OCI-LY1 (cell line): ENCODE measurements around the gene MRPL38.

ENCODE experiments used
- CTCF ChIP-seq: fragments of 200-600 bp; sonication (generic), shearing (Covaris generic); IDR thresholded peaks from 2 replicates; pipeline ENCODE4 v1.5.1; 2017; ENCODE audit warnings: mild to moderate bottlenecking, antibody characterized with exemption, low read length, moderate library complexity, mixed read lengths
- EZH2 ChIP-seq: fragments of 200-600 bp; sonication (generic), shearing (Covaris generic); IDR thresholded peaks from 2 replicates; pipeline ENCODE4 v1.8.0; 2017; ENCODE audit warnings: borderline replicate concordance, mixed run types, mild to moderate bottlenecking, antibody characterized with exemption, low read length, moderate library complexity, mixed read lengths

- TF ChIP-seq CTCF (no peak), EZH2 (no peak)
Observed at GRCh38 chr17:75849279-75849646, 55.4 kb downstream of the MRPL38 start.
